HG03064 (cell line): ENCODE measurements around the gene NIBAN1.

Experiments
- ATAC-seq: cut with Tn5 transposase; IDR thresholded peaks from one replicate; pipeline ENCODE4 v1.9.1; 2021; ENCODE audit warnings: low read depth; ENCODE audit not compliant: unreplicated experiment

NIBAN1 gene

DNA sequence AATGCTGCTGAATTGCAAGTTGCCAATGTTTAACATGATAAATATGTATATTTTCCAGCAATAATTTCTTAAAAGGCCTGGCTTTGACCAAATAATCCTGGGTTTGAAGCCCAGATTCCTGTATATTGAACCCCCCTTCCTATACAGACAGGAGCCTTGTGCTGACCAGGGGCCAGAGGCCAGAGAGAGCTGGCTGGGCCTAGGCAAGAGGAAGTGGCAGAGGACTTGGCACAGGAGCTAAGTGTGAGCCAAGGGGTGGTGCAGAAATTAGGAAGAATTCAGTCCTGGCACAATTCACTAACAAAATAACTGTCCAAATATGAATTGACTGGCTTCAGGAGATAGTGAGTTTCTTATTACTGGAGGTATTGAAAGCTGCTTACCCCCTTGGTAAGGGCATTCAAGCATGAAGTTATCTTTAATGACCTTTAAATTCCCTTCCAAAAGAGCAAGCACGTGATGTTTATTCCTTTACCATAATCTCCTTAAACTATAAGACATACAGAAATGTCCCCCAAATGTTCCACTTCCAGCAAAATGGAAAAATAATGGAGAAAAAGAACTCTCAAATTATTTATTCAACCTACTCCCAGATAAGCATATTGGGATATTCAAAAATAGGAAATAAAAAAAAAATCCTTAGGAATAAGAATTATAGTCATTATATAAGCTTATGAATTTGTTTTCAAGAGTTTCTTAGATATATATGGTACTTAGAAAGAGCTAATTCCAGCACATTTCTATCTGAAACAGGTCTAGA is 26.6 kb downstream of the NIBAN1 start:
- ATAC-seq, result no peak

- no peak for ATAC-seq
These were observed 28.5 kb downstream of the NIBAN1 start for GRCh38 chr1:184945678-184946412.

DNA sequence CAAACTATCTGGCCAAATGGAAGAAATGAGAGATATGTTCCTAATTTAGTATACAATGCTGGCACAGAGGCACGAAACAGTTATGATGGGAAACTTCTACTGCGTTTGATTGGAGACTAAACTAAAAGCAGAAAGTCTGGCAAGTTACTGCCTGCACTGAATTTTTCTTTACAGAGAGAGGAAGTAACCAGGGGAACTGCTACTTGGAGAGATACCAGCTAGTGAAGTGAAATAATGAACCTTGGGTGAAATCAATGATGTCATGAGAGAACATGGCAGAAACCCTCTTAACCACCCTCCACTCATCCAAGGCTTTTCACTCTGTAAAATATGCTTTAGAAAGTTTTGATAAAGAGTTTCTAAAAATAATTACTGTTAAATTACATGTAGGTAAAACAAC is 29.3 kb downstream of the NIBAN1 start:
- ATAC-seq, result peak; percentile 63

DNA sequence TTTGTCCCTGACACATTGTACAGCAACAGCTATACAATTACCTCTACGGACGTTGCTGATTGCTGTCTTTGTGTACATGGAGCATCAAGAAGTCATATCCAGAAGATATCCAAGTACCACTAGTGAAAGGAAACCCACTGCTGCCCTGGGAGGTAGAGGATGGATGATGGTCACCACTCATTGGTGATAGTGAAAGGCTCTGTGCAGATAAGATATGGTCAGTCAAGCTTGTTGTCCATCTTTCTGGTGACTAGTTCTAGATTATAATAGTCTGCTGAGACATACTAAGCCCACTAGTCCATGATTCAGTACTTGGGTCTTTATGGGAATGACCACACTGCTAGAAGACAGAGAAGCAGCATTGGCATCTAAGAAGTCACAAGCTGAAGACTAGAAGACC is 30.3 kb downstream of the NIBAN1 start:
- ATAC-seq, result no peak

- peak; percentile 55 for ATAC-seq
These were observed 32.6 kb downstream of the NIBAN1 start for GRCh38 chr1:184941735-184942134.

DNA sequence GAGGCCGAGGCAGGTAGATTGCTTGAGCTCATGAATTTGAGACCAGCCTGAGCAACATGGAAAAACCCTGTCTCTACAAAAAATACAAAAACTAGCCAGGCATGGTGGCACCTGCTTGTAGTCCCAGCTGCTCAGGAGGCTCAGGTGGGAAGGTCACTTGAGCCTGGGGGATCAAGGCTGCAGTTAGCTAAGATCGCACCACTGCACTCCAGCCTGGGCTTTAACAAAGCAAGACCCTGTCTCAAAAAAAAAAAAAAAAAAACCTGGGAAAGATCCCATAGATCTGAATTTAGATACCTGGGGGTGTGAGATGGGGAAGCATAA is 32.9 kb downstream of the NIBAN1 start:
- ATAC-seq, result no peak

- ATAC-seq, result no peak
These were observed 33.5 kb downstream of the NIBAN1 start for GRCh38 chr1:184940694-184941409.

GRCh38 chr1:184940226-184940625 is 34.1 kb downstream of the NIBAN1 start:
- no peak for ATAC-seq

GRCh38 chr1:184937729-184938128 is 36.6 kb downstream of the NIBAN1 start:
- no peak for ATAC-seq

GRCh38 chr1:184935920-184936798 is 38.1 kb downstream of the NIBAN1 start:
- no peak for ATAC-seq

- ATAC-seq, result no peak
These were observed 40.4 kb downstream of the NIBAN1 start for GRCh38 chr1:184933944-184934343.

GRCh38 chr1:184932319-184932718 is 42.0 kb downstream of the NIBAN1 start:
- ATAC-seq, result no peak

GRCh38 chr1:184931566-184931965 is 42.7 kb downstream of the NIBAN1 start:
- ATAC-seq, result no peak

GRCh38 chr1:184930645-184931044 is 43.7 kb downstream of the NIBAN1 start:
- ATAC-seq, result no peak

GRCh38 chr1:184930232-184930631 is 44.1 kb downstream of the NIBAN1 start:
- no peak for ATAC-seq

GRCh38 chr1:184929711-184930202 is 44.6 kb downstream of the NIBAN1 start:
- ATAC-seq, result no peak

GRCh38 chr1:184928394-184928793 is 45.9 kb downstream of the NIBAN1 start:
- no peak for ATAC-seq
